Endothelial cell (in vitro differentiated cells): ENCODE data around the gene CACNB2. TPM values are rescaled to one million over a fixed set of nuclear protein-coding genes. Genes with fewer than 3 reads are reported as not detected.

Experiments used
- DNase-seq: peaks from one replicate; pipeline ENCODE4 v3.0.0; 2021; ENCODE audit warnings: low spot score
- H3K27ac Mint-ChIP-seq: one replicate; pipeline ENCODE4 v1.8.0; 2021; ENCODE audit warnings: mixed read lengths, inconsistent platforms; ENCODE audit not compliant: unreplicated experiment
- H3K27me3 Mint-ChIP-seq: one replicate; pipeline ENCODE4 v1.8.0; 2021; ENCODE audit warnings: mild to moderate bottlenecking, moderate library complexity, mixed read lengths, inconsistent platforms; ENCODE audit not compliant: unreplicated experiment
- H3K36me3 Mint-ChIP-seq: one replicate; pipeline ENCODE4 v1.8.0; 2021; ENCODE audit warnings: mild to moderate bottlenecking, low read depth, mixed read lengths, inconsistent platforms; ENCODE audit not compliant: unreplicated experiment
- H3K4me1 Mint-ChIP-seq: one replicate; pipeline ENCODE4 v1.8.0; 2021; ENCODE audit warnings: mild to moderate bottlenecking, mixed read lengths, inconsistent platforms; ENCODE audit not compliant: unreplicated experiment
- H3K4me3 Mint-ChIP-seq: one replicate; pipeline ENCODE4 v1.8.0; 2021; ENCODE audit warnings: mild to moderate bottlenecking, mixed read lengths, inconsistent platforms; ENCODE audit not compliant: unreplicated experiment
- H3K9me3 Mint-ChIP-seq: one replicate; pipeline ENCODE4 v1.8.0; 2021; ENCODE audit warnings: mixed read lengths, inconsistent platforms; ENCODE audit not compliant: unreplicated experiment
- CTCF ChIP-seq: fragments of 200-600 bp; sonication (generic); IDR thresholded peaks from one replicate; pipeline ENCODE4 v1.5.0; 2021; ENCODE audit warnings: antibody characterized with exemption; ENCODE audit not compliant: unreplicated experiment
- total RNA-seq: library from RNA; stranded (reverse); fragmentation: NEBNext Ultra II Directional; extraction: Animal tissue kit (Norgen Biotek cat#: 25700); gene quantifications from one replicate; pipeline ENCODE4 v1.2.1, GENCODE V29; 2021; ENCODE audit not compliant: unreplicated experiment

Gene CACNB2
- total RNA-seq, 1 donor from 2014 or later = 1.5 TPM

- Mint-ChIP-seq H3K27ac (no peak overlapping the region), H3K9me3 (no peaks in the 10 kb centered on the region), H3K4me3 (peak overlapping the region; percentile 50), H3K27me3 (peaks cover 6% of the 10 kb centered on the region), H3K4me1 (peaks cover 19% of the 10 kb centered on the region), H3K36me3 (no peaks in the 10 kb centered on the region)
- no peak for TF ChIP-seq CTCF
- DNase-seq = no peak
These were observed 1.9 kb downstream of the CACNB2 start for GRCh38 chr10:18142151-18142550.

- no peaks in the 10 kb centered on the region for H3K36me3 Mint-ChIP-seq
- DNase-seq = no peak
- peaks cover 4% of the 10 kb centered on the region for H3K27me3 Mint-ChIP-seq
- H3K4me3 Mint-ChIP-seq = no peak overlapping the region
- TF ChIP-seq CTCF = no peak
- no peak overlapping the region for H3K27ac Mint-ChIP-seq
- H3K9me3 Mint-ChIP-seq = no peaks in the 10 kb centered on the region
- H3K4me1 Mint-ChIP-seq = peaks cover 17% of the 10 kb centered on the region
These were observed 4.2 kb downstream of the CACNB2 start for GRCh38 chr10:18144396-18144795.

DNA sequence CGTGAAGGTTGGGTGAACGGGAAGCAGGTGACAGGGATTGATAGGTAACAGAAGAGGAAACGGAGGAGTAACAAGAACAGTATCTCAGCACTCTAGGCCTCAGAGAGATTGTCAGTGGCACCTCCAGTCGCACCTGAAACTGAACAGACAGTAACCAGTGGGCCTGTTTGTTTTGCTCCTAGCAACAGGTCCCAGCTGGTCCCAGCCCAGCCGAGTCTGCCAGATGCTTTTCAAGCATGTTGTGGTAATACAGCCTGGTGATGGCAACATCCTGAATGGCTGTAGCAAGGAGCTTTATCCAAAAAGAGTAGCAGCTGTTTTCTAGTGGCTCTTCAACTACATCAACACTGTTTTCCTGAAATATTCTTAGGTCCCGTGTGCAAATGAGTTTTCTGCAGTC, 4.7 kb downstream of the CACNB2 start:
- peak; percentile 18 for DNase-seq

GRCh38 chr10:18145652-18146051, 5.4 kb downstream of the CACNB2 start:
- H3K27ac Mint-ChIP-seq = no peak overlapping the region

More for the DNA sequence above, 4.7 kb downstream of the CACNB2 start:
- Mint-ChIP-seq H3K4me1 (peaks cover 15% of the 10 kb centered on the region), H3K4me3 (no peak overlapping the region), H3K36me3 (no peaks in the 10 kb centered on the region), H3K9me3 (no peaks in the 10 kb centered on the region), H3K27me3 (peaks cover 4% of the 10 kb centered on the region), H3K27ac (no peak overlapping the region)
- TF ChIP-seq CTCF = no peak

More at GRCh38 chr10:18145652-18146051, 5.4 kb downstream of the CACNB2 start:
- TF ChIP-seq CTCF = no peak
- no peak for DNase-seq
- Mint-ChIP-seq H3K36me3 (no peaks in the 10 kb centered on the region), H3K27me3 (peaks cover 4% of the 10 kb centered on the region), H3K4me1 (peaks cover 15% of the 10 kb centered on the region), H3K9me3 (no peaks in the 10 kb centered on the region), H3K4me3 (no peak overlapping the region)
